GM15510 (cell line): ENCODE data around the gene GNG10.

Source experiments
- POLR2A ChIP-seq: IDR thresholded peaks from 3 replicates; pipeline ENCODE4 v1.6.1; 2011; ENCODE audit warnings: borderline replicate concordance; ENCODE audit not compliant: insufficient read length; ENCODE audit errors: extremely low read depth

GNG10 gene

GRCh38 chr9:111637421-111637950 is 23.9 kb upstream of the GNG10 start:
- TF ChIP-seq POLR2A: no peak

- TF ChIP-seq POLR2A: no peak
Measured at GRCh38 chr9:111644195-111644772, 17.1 kb upstream of the GNG10 start.

- TF ChIP-seq POLR2A: no peak
Measured at GRCh38 chr9:111645806-111646205, 15.6 kb upstream of the GNG10 start.

DNA sequence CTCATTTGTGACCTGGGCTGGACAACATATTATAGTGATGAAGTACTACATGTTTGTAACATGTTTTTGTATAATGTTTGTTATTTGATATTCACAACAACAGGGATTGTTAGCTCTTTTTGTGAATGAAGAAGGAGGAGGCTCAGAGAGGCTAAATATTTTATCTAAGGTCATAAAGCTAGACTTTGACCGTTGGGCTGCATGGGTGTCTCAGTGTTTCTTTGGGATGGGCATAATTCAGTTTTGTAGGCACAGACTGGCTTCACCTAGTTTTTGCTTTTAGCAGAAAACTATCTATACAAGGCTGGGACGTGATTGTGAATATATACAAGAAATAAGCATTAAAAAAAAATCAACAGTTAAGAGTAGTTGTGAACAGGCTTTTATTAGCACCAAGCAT is 15.0 kb upstream of the GNG10 start:
- TF ChIP-seq POLR2A: no peak

DNA sequence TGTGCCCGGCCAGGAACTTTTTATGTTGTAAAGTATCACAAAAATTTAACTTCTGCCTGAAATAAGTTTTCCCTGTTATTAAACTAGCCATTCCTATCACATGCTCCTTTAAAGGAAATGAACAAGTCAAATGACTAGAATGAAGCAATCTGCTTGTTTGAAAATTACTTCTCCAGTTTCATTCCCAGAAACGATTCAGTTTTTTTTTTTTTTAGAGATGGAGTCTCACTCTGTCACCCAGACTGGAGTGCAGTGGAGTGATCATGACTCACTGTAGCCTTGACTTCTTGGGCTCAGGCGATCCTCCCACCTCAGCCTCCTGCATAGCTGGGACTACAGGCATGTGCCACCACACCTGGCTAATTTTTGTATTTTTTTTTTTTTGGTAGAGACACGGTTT is 13.3 kb upstream of the GNG10 start:
- TF ChIP-seq POLR2A: no peak

- TF ChIP-seq POLR2A: no peak
Measured at GRCh38 chr9:111649016-111649415, 12.4 kb upstream of the GNG10 start.

DNA sequence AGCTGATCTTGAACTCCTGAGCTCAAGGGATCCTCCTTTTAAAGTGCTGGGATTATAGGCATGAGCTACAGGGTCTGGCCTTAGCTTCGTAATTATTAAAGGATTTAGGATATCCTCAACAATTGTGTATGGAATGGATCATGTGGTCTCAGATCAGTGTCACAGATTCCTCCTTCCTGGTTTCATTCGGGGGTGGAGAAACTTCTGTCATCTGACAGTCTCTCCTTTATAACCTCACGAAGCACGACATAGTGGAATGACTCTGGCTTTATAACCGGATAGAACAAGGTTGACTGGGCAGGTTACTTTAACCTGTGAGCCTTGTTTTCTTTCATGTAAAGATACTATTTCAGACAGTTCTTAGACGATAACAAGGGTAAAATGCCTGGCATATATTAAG is 4.4 kb upstream of the GNG10 start:
- no peak for TF ChIP-seq POLR2A

DNA sequence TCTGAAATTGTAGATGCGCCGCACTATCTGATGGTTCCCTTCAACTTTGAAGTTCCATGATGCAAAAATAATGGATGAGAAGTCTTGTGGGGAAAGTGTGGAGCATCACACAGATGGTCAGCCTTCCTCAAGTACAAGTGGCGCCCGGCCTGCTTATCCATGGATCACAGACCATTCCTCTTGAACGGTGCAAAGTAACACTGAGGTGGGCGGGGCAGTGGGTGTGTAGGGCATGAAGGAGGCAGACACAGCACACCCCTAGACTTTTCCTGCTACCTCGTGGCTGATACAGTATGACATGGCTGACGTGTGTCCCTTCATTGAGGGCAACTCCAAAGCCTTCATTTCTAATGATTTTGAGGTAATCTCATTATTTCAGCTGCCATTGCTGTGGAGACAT is 2.5 kb upstream of the GNG10 start:
- no peak for TF ChIP-seq POLR2A

GRCh38 chr9:111659691-111660090 is 1.7 kb upstream of the GNG10 start:
- TF ChIP-seq POLR2A: no peak

DNA sequence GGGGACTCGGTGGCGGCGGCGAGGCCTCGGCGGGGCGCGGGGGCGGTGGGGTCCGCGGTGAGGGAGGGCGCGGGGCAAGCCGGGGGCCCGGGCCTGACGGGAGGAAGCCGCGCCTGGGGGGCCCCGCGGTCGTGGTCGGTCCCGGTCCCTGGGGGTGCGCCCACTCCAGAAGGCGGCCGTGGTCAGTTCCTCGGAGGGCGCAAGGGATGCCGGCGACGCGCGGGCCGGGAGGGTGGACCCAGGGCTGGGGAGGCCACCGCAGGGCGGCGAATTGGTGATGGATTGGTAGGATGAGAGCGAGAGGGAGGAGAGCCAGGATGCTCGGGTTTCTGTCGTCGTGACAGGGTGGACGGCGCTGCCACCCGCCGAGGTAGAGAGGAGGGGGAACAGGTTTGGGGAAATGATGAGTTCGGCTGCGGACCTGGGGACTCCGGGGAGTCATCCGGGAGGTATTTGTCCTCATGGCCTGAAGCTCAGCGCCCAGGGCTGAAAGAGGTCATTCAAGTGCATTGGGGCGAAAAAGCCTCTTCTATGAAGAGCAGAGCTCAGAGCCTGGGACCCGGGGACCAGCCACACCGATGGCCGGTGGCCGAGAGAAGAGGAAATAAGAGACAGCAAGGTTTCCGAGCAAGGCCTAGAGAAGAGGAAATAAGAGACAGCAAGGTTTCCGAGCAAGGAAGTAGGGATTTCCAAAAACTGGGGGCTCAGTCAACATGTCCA is 557 bp downstream of the GNG10 start:
- TF ChIP-seq POLR2A: no peak

- TF ChIP-seq POLR2A: no peak
Measured at GRCh38 chr9:111662576-111663300, 1.3 kb downstream of the GNG10 start.

DNA sequence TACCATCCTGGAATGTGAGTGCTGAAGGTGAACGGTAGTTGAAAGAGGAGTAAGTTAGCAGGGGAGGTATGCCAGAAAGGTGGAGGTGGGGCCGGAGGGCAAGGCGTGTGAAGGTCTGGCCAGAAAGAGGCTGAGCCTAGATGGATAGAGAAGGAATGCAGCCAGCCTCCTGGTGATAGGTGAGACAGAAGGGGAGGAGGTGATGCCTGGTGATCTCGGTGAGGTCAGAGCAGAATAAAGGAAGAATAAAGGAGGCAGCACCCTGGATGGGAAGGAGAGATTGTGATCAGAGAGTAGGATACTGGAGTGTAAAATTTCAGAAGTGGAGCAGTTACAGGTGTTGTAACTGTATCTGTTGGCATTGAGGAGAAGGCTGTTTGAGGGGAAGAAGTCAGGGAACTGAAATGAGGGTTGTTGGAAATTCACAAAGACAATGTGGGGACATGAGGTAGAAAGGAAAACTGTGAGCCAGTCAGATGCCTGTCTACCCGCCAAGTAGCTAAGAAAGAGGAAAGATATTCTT is 2.0 kb downstream of the GNG10 start:
- TF ChIP-seq POLR2A: no peak

GRCh38 chr9:111668026-111668573 is 6.7 kb downstream of the GNG10 start:
- no peak for TF ChIP-seq POLR2A

- no peak for TF ChIP-seq POLR2A
Measured at GRCh38 chr9:111674319-111674718, 12.9 kb downstream of the GNG10 start.

- TF ChIP-seq POLR2A: no peak
Measured at GRCh38 chr9:111676116-111676515, 14.7 kb downstream of the GNG10 start.
